Activated CD4-positive, alpha-beta memory T cell treated with anti-CD3 and anti-CD28 coated beads, Interleukin-2, amount 10 ng/mL, durations not matched to agents 7 days and 5 days (primary cell): Measurements from ENCODE around the gene CEP20. TPM values are rescaled to one million over a fixed set of nuclear protein-coding genes. Genes with fewer than 3 reads are reported as not detected.

Experiments used
- CTCF ChIA-PET: fragments of 350-600 bp; sonication (Branson Sonifier 250); formaldehyde crosslinking; loops from one replicate; lab custom pipeline; 2021; ENCODE audit warnings: antibody characterized with exemption, inconsistent platforms; lab: Charles Lee
- POLR2A ChIA-PET: fragments of 350-600 bp; sonication (Branson Sonifier 250); formaldehyde crosslinking; loops from one replicate; lab custom pipeline; 2021; ENCODE audit warnings: antibody characterized with exemption; lab: Charles Lee
- DNase-seq: peaks from one replicate; pipeline ENCODE4 v3.0.0-alpha.2; 2020
- H3K27ac Mint-ChIP-seq: one replicate; pipeline ENCODE4 v1.8.0; 2021; ENCODE audit warnings: mild to moderate bottlenecking, mixed read lengths
- H3K27me3 Mint-ChIP-seq: one replicate; pipeline ENCODE4 v1.8.0; 2021; ENCODE audit warnings: mixed read lengths
- H3K36me3 Mint-ChIP-seq: one replicate; pipeline ENCODE4 v1.8.0; 2021; ENCODE audit warnings: low read depth, mixed read lengths
- H3K4me1 Mint-ChIP-seq: one replicate; pipeline ENCODE4 v1.8.0; 2021; ENCODE audit warnings: mixed read lengths
- H3K4me3 Mint-ChIP-seq: one replicate; pipeline ENCODE4 v1.8.0; 2021; ENCODE audit warnings: mild to moderate bottlenecking, mixed read lengths
- H3K9me3 Mint-ChIP-seq: one replicate; pipeline ENCODE4 v1.8.0; 2021; ENCODE audit warnings: mixed read lengths
- total RNA-seq, 2 experiments: library from RNA; stranded (reverse); gene quantifications; one replicate each; pipeline ENCODE4 v1.2.3, GENCODE V29; 2021

The CEP20 gene
- total RNA-seq, 2 experiments from 2014 or later, result 49.7 to 56.1 TPM

DNA sequence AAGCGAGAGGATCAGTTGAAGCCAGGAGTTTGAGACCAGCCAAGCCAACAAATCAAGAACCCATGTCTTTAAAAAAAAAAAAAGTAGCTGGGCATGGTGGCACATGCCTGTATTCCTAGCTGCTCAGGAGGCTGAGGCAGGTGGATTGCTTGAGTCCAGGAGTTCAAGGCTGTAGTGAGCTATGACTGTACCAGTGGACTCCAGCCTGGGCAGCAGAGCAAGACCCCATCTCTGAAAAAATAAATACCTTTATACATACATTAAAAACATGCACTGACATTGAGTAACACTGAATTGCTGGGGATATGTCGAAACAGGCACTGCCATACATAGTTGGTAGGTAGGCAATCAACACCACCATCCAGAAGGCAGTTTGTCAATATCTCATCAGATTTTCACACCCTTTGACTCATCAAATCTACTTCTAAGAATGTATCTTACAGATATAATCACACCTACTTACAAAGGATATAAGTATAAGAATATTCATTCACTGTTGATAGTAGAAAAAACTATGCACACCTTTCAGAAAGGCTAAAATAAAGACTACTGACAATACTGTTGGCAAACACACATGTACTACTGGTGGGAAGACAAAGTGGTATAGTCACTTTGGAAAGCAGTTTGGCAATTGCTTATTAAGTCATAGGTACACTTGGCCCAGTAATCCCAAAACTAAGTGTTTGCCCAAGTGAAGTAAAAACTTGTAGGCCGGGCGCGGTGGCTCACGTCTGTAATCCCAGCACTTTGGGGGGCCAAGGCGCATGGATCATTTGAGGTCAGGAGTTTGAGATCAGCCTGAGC, 6.4 kb upstream of the CEP20 start:
- ChIA-PET CTCF (interaction anchor here (1.2 kb wide), 1 partner anchor 9 kb away, joined by 4 read pairs; no protein-coding TSS in a partner anchor), POLR2A (interaction anchor here (0.9 to 1.2 kb wide), 2 partner anchors 9 to 225 kb away, joined by 3 read pairs; no protein-coding TSS in a partner anchor)

DNA sequence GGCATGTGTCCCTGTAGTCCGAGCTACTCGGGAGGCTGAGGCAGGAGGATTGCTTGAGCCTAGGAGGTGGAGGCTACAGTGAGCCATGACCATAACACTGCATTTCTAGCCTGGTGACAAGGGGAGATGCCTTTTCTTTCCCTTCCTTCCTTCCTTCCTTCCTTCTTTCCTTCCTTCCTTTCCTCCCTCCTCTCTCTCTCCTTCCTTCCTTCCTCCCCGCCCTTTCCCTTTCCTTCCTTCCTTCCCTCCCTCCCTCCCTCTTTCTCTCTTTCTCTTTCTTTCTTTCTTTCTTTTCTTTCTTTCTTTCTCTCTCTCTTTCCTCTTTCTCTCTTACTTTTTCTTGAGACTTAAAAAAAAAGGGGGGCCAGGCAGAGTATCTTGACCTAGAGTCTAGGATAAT, 3.1 kb upstream of the CEP20 start:
- POLR2A ChIA-PET, result no interaction called here
- H3K27me3 Mint-ChIP-seq, result no peaks in the 10 kb centered on the region
- no peaks in the 10 kb centered on the region for H3K9me3 Mint-ChIP-seq
- H3K4me1 Mint-ChIP-seq, result peaks cover 35% of the 10 kb centered on the region
- CTCF ChIA-PET, result no interaction called here
- H3K4me3 Mint-ChIP-seq, result no peak overlapping the region
- DNase-seq, result no peak
- H3K27ac Mint-ChIP-seq, result no peak overlapping the region
- H3K36me3 Mint-ChIP-seq, result peaks cover 11% of the 10 kb centered on the region

More for the DNA sequence above, 6.4 kb upstream of the CEP20 start:
- Mint-ChIP-seq H3K4me1 (peaks cover 47% of the 10 kb centered on the region), H3K27me3 (no peaks in the 10 kb centered on the region), H3K9me3 (no peaks in the 10 kb centered on the region), H3K36me3 (peaks cover 2% of the 10 kb centered on the region), H3K4me3 (no peak overlapping the region), H3K27ac (no peak overlapping the region)
- DNase-seq, result no peak

DNA sequence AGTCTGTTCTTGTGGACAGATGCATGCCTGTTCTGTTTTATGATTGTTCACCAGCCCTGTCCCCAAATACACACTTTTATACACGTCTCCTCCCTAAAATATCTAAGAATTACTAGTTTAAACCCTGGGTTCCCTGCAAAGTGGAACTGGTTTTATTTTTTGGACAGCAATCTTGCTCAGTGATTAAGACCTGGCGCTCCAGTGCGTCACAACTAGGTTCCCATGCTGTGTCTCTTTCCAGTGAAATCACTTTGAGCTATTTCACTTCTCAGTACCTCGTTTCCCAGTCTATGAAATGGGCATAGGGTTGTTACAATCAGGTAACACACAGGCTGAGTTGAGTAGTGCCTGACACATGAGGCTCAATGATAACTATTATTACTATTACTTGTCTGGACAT, 1.1 kb downstream of the CEP20 start:
- no peak for DNase-seq
- CTCF ChIA-PET, result interaction anchor here (0.6 to 1.8 kb wide), 5 partner anchors 13 to 240 kb away, joined by 3 to 12 read pairs (median 4); no protein-coding TSS in a partner anchor
- POLR2A ChIA-PET, result interaction anchor here (0.8 to 2.4 kb wide), 8 partner anchors 9 to 217 kb away, joined by 3 to 49 read pairs (median 6); no protein-coding TSS in a partner anchor
- Mint-ChIP-seq H3K9me3 (no peaks in the 10 kb centered on the region), H3K27me3 (no peaks in the 10 kb centered on the region), H3K36me3 (peaks cover 27% of the 10 kb centered on the region), H3K4me1 (peaks cover 43% of the 10 kb centered on the region), H3K27ac (peak overlapping the region; percentile 92), H3K4me3 (peak overlapping the region; percentile 93)

DNA sequence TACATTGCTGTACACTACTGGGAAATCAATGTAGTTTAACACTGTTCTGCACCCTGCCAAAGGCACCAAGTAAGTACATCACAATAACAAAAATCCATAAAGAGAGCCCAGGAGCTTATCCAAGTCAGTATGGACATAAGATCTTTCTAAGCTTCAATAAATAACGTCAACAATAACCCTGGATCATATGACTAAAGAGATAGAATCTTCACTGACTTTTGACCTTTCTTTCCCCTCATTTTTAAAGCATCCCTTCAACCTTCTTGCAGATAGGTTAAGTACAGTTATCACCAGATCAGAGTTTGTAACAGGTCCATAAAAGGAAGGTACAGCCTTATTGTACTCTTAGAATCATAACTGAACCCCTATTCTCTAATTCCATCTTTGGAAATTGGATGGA, 2.3 kb downstream of the CEP20 start:
- DNase-seq, result no peak
- ChIA-PET POLR2A (interaction anchor here (1.1 to 1.6 kb wide), 2 partner anchors 10 to 13 kb away, joined by 3 to 5 read pairs; no protein-coding TSS in a partner anchor), CTCF (interaction anchor here (1.0 kb wide), 1 partner anchor 8 kb away, joined by 4 read pairs; no protein-coding TSS in a partner anchor)
- Mint-ChIP-seq H3K4me3 (peak overlapping the region; percentile 1), H3K36me3 (peaks cover 35% of the 10 kb centered on the region), H3K9me3 (no peaks in the 10 kb centered on the region), H3K27me3 (no peaks in the 10 kb centered on the region), H3K27ac (no peak overlapping the region), H3K4me1 (peaks cover 38% of the 10 kb centered on the region)

DNA sequence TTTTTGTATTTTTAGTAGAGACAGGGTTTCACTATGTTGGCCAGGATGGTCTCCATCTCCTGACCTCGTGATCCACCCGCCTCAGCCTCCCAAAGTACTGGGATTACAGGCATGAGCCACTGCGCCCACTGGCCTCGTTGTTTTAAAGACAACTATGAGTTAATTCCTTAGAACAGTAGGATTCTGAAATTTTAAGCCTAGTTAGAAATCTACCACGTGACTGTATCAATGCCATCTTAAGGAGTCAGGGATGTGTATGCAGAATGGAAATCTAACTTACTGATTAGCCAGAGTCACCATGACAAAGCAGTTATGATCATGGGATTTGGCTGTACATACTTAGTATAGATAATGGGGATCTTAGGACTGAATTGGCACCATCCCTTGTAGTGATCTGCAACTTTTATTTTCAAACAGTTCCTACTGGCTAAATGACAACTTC, 2.8 kb downstream of the CEP20 start:
- H3K4me3 Mint-ChIP-seq, result no peak overlapping the region
- ChIA-PET POLR2A (interaction anchor here (1.1 to 1.6 kb wide), 2 partner anchors 10 to 13 kb away, joined by 3 to 5 read pairs; no protein-coding TSS in a partner anchor), CTCF (interaction anchor here (1.0 kb wide), 1 partner anchor 8 kb away, joined by 4 read pairs; no protein-coding TSS in a partner anchor)
- DNase-seq, result no peak
- H3K36me3 Mint-ChIP-seq, result peaks cover 35% of the 10 kb centered on the region
- H3K9me3 Mint-ChIP-seq, result no peaks in the 10 kb centered on the region
- H3K27me3 Mint-ChIP-seq, result no peaks in the 10 kb centered on the region
- no peak overlapping the region for H3K27ac Mint-ChIP-seq
- H3K4me1 Mint-ChIP-seq, result peaks cover 38% of the 10 kb centered on the region

DNA sequence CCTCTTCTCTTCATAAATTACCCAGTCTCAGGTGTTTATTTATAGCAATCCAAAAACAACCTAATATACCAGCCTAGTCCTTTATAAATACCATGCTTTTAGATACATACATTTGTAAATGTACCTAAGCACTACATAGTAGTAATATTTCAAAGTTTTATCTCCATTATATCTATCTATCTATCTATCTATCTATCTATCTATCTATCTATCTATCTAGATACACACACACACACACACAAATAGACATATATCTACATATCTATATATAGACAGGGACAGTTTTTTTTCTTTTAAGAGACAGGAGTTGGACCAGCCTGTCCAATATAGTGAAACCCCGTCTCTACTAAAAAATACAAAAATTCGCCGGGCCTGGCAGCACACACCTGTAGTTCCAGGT, 5.8 kb downstream of the CEP20 start:
- ChIA-PET POLR2A (no interaction called here), CTCF (no interaction called here)
- H3K36me3 Mint-ChIP-seq, result peaks cover 47% of the 10 kb centered on the region
- peaks cover 38% of the 10 kb centered on the region for H3K4me1 Mint-ChIP-seq
- H3K27me3 Mint-ChIP-seq, result no peaks in the 10 kb centered on the region
- H3K27ac Mint-ChIP-seq, result no peak overlapping the region
- no peak overlapping the region for H3K4me3 Mint-ChIP-seq
- H3K9me3 Mint-ChIP-seq, result no peaks in the 10 kb centered on the region
- DNase-seq, result no peak

DNA sequence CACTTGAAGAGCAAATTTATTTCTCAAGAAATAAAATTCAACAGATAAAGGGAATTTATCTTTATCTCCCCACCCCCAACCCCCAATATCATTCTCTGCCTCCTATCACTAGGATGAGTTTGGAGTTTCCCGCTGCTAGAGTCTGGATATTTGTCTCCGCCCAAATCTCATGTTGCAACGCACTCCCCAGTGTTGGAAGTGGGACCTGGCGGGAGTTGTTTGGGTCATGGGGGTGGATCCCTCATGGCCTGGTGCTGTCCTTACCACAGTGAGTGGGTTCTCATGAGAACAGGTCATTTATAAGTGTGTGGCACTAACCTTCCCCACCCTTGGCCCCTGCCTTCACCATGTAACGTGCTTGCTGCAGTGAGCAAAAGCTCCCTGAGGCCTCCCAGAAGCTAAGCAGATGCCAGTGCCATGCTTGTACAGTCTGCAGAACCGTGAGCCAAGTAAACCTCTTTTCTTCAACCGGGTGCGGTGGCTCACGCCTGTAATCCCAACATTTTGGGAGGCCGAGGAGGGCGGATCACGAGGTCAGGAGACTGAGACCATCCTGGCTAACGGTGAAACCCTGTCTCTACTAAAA, 6.5 kb downstream of the CEP20 start:
- Mint-ChIP-seq H3K27ac (no peak overlapping the region), H3K4me3 (no peak overlapping the region), H3K9me3 (no peaks in the 10 kb centered on the region), H3K27me3 (no peaks in the 10 kb centered on the region), H3K36me3 (peaks cover 46% of the 10 kb centered on the region), H3K4me1 (peaks cover 33% of the 10 kb centered on the region)
- DNase-seq, result no peak
- ChIA-PET POLR2A (no interaction called here), CTCF (no interaction called here)

DNA sequence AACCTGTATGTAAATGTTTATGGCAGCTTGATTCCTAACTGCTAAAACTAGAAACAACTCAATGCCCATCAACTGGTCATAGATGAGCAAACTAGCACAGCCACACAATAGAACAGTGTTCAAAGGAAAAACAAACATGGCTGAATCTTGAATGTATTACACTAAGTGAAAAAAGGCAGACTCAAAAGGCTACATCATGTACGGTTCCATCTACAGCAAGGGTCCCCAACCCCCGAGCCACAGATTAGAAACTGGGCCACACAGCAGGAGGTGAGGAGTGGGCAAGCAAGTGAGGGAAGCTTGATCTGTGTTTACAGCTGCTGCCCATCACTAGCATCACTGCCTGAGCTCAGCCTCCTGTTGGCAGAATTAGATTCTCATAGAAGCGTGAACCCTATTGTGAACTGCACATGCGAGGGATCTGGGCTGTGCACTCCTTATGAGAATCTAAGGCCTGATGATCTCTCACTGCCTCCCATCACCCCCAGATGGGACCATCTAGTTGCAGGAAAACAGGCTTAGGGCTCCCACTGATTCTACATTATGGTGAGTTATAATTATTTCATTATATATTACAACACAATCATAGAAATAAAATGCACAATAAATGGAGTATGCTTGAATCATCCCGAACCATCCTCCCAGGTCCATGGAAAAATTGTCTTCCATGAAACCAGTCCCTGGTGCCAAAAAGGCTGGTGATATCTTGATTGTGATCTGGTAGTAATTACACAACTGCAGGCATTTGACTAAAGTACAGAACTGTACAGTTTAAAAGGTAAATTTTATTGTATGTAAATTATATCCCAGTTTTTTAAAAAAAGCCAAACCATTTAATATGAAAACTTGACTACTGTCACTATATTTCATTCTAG, 7.7 kb downstream of the CEP20 start:
- Mint-ChIP-seq H3K27me3 (no peaks in the 10 kb centered on the region), H3K4me3 (no peak overlapping the region), H3K9me3 (no peaks in the 10 kb centered on the region), H3K36me3 (peaks cover 41% of the 10 kb centered on the region), H3K27ac (no peak overlapping the region), H3K4me1 (peaks cover 23% of the 10 kb centered on the region)
- DNase-seq, result no peak
- POLR2A ChIA-PET, result interaction anchor here (1.1 kb wide), 1 partner anchor 8 kb away, joined by 4 read pairs; the partner anchor contains the start of gene CEP20
- CTCF ChIA-PET, result interaction anchor here (1.4 kb wide), 1 partner anchor 69 kb away, joined by 3 read pairs; no protein-coding TSS in a partner anchor

DNA sequence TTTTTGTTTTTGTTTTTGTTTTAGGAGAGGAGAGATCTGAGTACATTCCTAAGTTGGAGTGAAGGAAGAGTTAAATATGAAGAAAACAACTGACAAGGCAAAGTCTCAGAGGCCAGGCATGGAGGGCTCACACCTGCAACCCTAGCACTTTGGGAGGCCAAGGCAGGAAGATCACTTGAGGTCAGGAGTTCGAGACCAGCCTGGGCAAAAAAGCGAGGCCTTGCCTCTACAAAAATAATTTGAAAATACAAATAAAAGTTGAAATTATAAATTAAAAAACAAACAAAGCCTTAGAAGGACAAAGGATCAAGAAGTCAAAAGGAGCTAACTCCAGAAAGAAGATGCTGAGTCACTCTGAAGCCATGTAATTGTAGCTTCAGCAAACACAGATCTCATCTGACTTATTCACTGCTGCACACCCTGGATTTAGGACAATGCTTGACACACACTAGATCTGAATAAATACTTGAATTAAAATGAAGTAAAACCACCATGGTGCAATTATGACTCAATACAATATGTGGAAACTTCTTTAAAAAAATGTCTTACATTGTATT, 9.1 kb downstream of the CEP20 start:
- ChIA-PET CTCF (interaction anchor here (1.4 kb wide), 1 partner anchor 71 kb away, joined by 3 read pairs; no protein-coding TSS in a partner anchor), POLR2A (interaction anchor here (1.1 kb wide), 1 partner anchor 9 kb away, joined by 4 read pairs; the partner anchor contains the start of gene CEP20)
- Mint-ChIP-seq H3K27me3 (no peaks in the 10 kb centered on the region), H3K27ac (peak overlapping the region; percentile 29), H3K4me1 (peaks cover 17% of the 10 kb centered on the region), H3K4me3 (no peak overlapping the region), H3K36me3 (peaks cover 44% of the 10 kb centered on the region), H3K9me3 (no peaks in the 10 kb centered on the region)
- no peak for DNase-seq

DNA sequence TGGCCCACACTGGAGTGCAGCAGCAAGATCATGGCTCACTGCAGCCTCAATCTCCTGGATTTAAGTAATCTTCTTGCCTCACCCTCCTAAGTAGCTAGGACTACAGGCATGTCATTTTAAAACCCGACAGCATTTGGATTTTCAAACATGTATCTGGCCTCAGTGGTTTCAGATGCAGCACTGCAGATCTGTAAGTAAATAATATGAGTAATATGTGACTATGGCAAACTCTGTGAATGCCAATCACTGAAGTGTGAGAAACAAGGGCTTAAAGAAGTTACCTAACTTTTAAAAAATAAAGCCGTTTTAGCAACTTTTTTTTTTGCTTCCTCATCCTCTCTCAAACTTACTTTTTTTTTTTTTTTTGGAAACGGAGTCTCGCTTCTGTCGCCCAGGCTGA, 11.9 kb downstream of the CEP20 start:
- Mint-ChIP-seq H3K9me3 (no peaks in the 10 kb centered on the region), H3K27ac (no peak overlapping the region), H3K4me3 (no peak overlapping the region), H3K27me3 (no peaks in the 10 kb centered on the region), H3K36me3 (peaks cover 37% of the 10 kb centered on the region), H3K4me1 (peaks cover 14% of the 10 kb centered on the region)
- CTCF ChIA-PET, result no interaction called here
- POLR2A ChIA-PET, result no interaction called here
- no peak for DNase-seq

DNA sequence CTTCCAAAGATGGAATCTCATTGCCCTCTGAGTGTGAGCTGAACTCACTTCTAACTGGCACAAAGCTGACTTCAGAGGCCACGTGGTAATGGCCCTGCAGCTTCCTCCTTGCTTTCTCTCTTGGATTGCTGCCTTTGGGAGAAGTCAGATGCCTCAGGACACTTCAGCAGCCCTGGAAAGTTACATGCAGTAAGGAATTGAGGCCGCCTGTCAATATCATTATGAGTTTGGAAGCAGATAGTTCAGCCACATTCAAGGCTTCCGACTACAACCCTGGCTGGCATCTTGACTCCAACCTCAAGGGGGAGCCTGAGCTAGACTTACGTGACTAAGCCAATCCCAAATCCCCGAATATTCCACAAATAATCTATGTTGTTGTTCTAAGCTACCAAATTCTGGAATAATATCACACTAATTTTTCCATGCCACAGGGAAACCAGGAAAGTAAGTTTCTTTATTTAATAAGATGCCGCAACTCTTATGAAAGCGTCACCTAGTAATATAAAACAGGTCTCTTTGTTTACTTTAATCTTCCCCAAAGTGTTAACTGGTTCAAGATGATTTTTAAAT, 13.6 kb downstream of the CEP20 start:
- POLR2A ChIA-PET, result interaction anchor here (1.2 to 1.3 kb wide), 2 partner anchors 13 to 14 kb away, joined by 3 read pairs; partner anchors contain the start of gene CEP20

More for the DNA sequence above, 13.6 kb downstream of the CEP20 start:
- Mint-ChIP-seq H3K4me1 (peaks cover 10% of the 10 kb centered on the region), H3K4me3 (no peak overlapping the region), H3K27me3 (no peaks in the 10 kb centered on the region), H3K9me3 (no peaks in the 10 kb centered on the region), H3K27ac (no peak overlapping the region), H3K36me3 (peaks cover 35% of the 10 kb centered on the region)
- CTCF ChIA-PET, result interaction anchor here (0.7 to 3.4 kb wide), 5 partner anchors 13 to 234 kb away, joined by 3 to 12 read pairs (median 3); partner anchors contain the start of gene CEP20
- DNase-seq, result no peak
